Glomerular visceral epithelial cell (primary cell): ENCODE measurements around the gene NLGN1.

ENCODE experiments used
- DNase-seq: peaks from one replicate; pipeline ENCODE4 v3.0.0-alpha.2; 2016; ENCODE audit errors: extremely low spot score

Gene NLGN1

GRCh38 chr3:173709026-173709425 lies 311.5 kb downstream of the NLGN1 start:
- no peak for DNase-seq

GRCh38 chr3:173711619-173712018 lies 314.1 kb downstream of the NLGN1 start:
- DNase-seq: no peak

GRCh38 chr3:173719585-173719984 lies 322.0 kb downstream of the NLGN1 start:
- no peak for DNase-seq

GRCh38 chr3:173725507-173725906 lies 328.0 kb downstream of the NLGN1 start:
- no peak for DNase-seq

- no peak for DNase-seq
These were observed 332.8 kb downstream of the NLGN1 start for GRCh38 chr3:173730391-173730790.

- no peak for DNase-seq
These were observed 334.7 kb downstream of the NLGN1 start for GRCh38 chr3:173732237-173732636.

- DNase-seq: no peak
These were observed 335.6 kb downstream of the NLGN1 start for GRCh38 chr3:173733029-173733652.

- no peak for DNase-seq
These were observed 336.9 kb downstream of the NLGN1 start for GRCh38 chr3:173734473-173734872.

- no peak for DNase-seq
These were observed 337.4 kb downstream of the NLGN1 start for GRCh38 chr3:173734895-173735294.

- DNase-seq: no peak
These were observed 338.3 kb downstream of the NLGN1 start for GRCh38 chr3:173735841-173736240.

- no peak for DNase-seq
These were observed 339.7 kb downstream of the NLGN1 start for GRCh38 chr3:173737167-173737808.

GRCh38 chr3:173739726-173740125 lies 342.2 kb downstream of the NLGN1 start:
- no peak for DNase-seq

GRCh38 chr3:173742491-173742890 lies 344.9 kb downstream of the NLGN1 start:
- DNase-seq: no peak

- DNase-seq: no peak
These were observed 345.6 kb downstream of the NLGN1 start for GRCh38 chr3:173743111-173743510.

GRCh38 chr3:173743516-173743915 lies 346.0 kb downstream of the NLGN1 start:
- DNase-seq: no peak

GRCh38 chr3:173744479-173744878 lies 346.9 kb downstream of the NLGN1 start:
- DNase-seq: no peak

GRCh38 chr3:173744895-173745294 lies 347.4 kb downstream of the NLGN1 start:
- DNase-seq: no peak

GRCh38 chr3:173745952-173746682 lies 348.6 kb downstream of the NLGN1 start:
- DNase-seq: no peak

- no peak for DNase-seq
These were observed 349.9 kb downstream of the NLGN1 start for GRCh38 chr3:173747427-173747826.

- DNase-seq: no peak
These were observed 350.6 kb downstream of the NLGN1 start for GRCh38 chr3:173748105-173748504.

GRCh38 chr3:173750095-173750494 lies 352.6 kb downstream of the NLGN1 start:
- no peak for DNase-seq

- no peak for DNase-seq
These were observed 353.0 kb downstream of the NLGN1 start for GRCh38 chr3:173750591-173750990.

- no peak for DNase-seq
These were observed 356.0 kb downstream of the NLGN1 start for GRCh38 chr3:173753593-173753992.
